Panc1 (cell line): ENCODE results near the gene SF3B1. TPM values are rescaled to one million over a fixed set of nuclear protein-coding genes. Genes with fewer than 3 reads are reported as not detected.

Source experiments
- ATAC-seq: fragments of 200-7000 bp; cut with Tn5 transposase; 2 replicates; pipeline ENCODE4 v1.9.1; 2020; ENCODE audit warnings: mild to moderate bottlenecking, moderate library complexity
- BruUV-seq: library from RNA; stranded (reverse); fragments of 400-500 nt; replicated peaks from 2 replicates; lab custom pipeline; 2021; lab: Mats Ljungman, UMichigan
- CTCF ChIA-PET: fragments of 300-600 bp; sonication (Branson Sonifier 250); formaldehyde crosslinking; loops from one replicate; lab custom pipeline; 2022; ENCODE audit warnings: antibody characterized with exemption; lab: Charles Lee
- POLR2A ChIA-PET: fragments of 300-600 bp; sonication (Branson Sonifier 250); formaldehyde crosslinking; loops from one replicate; lab custom pipeline; 2022; ENCODE audit warnings: antibody characterized with exemption; lab: Charles Lee
- DNase-seq: peaks from one replicate; pipeline ENCODE4 v3.0.0-alpha.2; 2010; ENCODE audit warnings: low read depth, low spot score
- H3K27ac ChIP-seq: 2 replicates; pipeline ENCODE4 v1.5.1; 2011; ENCODE audit warnings: mild to moderate bottlenecking, low read length, inconsistent platforms
- H3K27me3 ChIP-seq: fragments of 200-500 bp; sonication (Bioruptor generic); 2 replicates; pipeline ENCODE4 v1.6.0; 2014; ENCODE audit warnings: low read length, inconsistent platforms; ENCODE audit not compliant: control insufficient read depth, insufficient read depth
- H3K36me3 ChIP-seq: fragments of 200-500 bp; sonication (Bioruptor generic); 2 replicates; pipeline ENCODE4 v1.5.1; 2014; ENCODE audit warnings: inconsistent platforms, mild to moderate bottlenecking, low read length, moderate library complexity; ENCODE audit not compliant: control insufficient read depth, insufficient read depth
- H3K4me1 ChIP-seq: 2 replicates; pipeline ENCODE4 v1.5.1; 2011; ENCODE audit warnings: inconsistent platforms, mild to moderate bottlenecking, low read length, moderate library complexity; ENCODE audit not compliant: control insufficient read depth, insufficient read depth
- H3K4me3 ChIP-seq, 2 experiments: 2 replicates each; pipeline ENCODE4 v1.5.1; 2011 to 2012; ENCODE audit warnings: low read depth in 2 of 2, low read length in 2 of 2, mild to moderate bottlenecking in 2 of 2, inconsistent platforms in 1 of 2, moderate library complexity in 1 of 2
- H3K9me3 ChIP-seq: fragments of 200-500 bp; sonication (Bioruptor generic); 2 replicates; pipeline ENCODE4 v1.5.1; 2014; ENCODE audit warnings: low read depth, mild to moderate bottlenecking, inconsistent platforms, low read length, moderate library complexity; ENCODE audit not compliant: control insufficient read depth, insufficient read depth
- POLR2AphosphoS5 ChIP-seq: IDR thresholded peaks from 2 replicates; pipeline ENCODE4 v1.6.1; 2012; ENCODE audit warnings: mild to moderate bottlenecking, low read depth, low read length, moderate library complexity
- SIN3A ChIP-seq: IDR thresholded peaks from 2 replicates; pipeline ENCODE4 v1.6.1; 2012; ENCODE audit warnings: low read depth, mild to moderate bottlenecking, low read length, moderate library complexity, borderline replicate concordance; ENCODE audit not compliant: insufficient read depth
- TCF7L2 ChIP-seq: IDR thresholded peaks from 2 replicates; pipeline ENCODE4 v1.6.1; 2011; ENCODE audit warnings: mild to moderate bottlenecking, low read depth, low read length, inconsistent platforms
- in situ Hi-C: cut with HindIII; loops from 2 replicates; pipeline ENCODE4 v1.10.0; 2016; ENCODE audit warnings: low sequenced_read_pairs, low pct_unique_long_range_greater_than_20kb
- intact Hi-C: fragments of 100-400 bp; cut with micrococcal nuclease; formaldehyde crosslinking; loops from one replicate; pipeline ENCODE4 v1.10.0; 2022; ENCODE audit not compliant: unreplicated experiment
- total RNA-seq: library from RNA; stranded (reverse); gene quantifications from one replicate; pipeline ENCODE4 v1.2.1, GENCODE V29; 2021; ENCODE audit not compliant: unreplicated experiment
- TF ChIP-seq, protein P1 (sequence below), 2 experiments: IDR thresholded peaks; 2 replicates each; pipeline ENCODE4 v1.6.1; 2011 to 2012; ENCODE audit warnings: low read depth in 2 of 2, control low read depth in 1 of 2, low read length in 1 of 2, mild to moderate bottlenecking in 1 of 2, moderate library complexity in 1 of 2; ENCODE audit not compliant: insufficient read depth in 1 of 2
- TF ChIP-seq, protein P2 (sequence below): fragments of 450-650 bp; IDR thresholded peaks from 2 replicates; pipeline ENCODE4 v1.5.1; 2017; ENCODE audit warnings: mild to moderate bottlenecking

Gene SF3B1
- total RNA-seq, 1 experiment from 2014 or later: 275 TPM

DNA sequence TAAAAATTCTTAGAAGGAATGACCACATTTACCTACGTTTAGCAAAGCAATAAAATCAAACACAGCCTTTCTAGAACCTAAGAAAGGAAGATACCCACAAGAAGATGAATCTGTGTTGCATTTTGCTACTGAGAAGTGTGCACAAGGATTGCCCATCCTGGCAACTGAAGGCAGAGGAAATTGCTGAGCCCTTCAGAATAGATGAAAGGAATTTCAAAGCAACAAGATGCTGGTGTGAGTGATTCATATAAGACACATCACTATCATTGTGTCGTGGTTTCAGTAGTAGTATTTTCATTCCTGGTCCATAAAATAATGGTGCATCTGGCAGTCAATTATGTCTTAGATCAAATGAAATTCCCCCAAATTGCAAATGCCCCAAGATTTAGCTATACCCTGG is 75.9 kb downstream of the SF3B1 start:
- in situ Hi-C loops (no loop called here), intact Hi-C loops (no loop called here)
- no peak overlapping the region for H3K27ac ChIP-seq
- CTCF ChIA-PET: no interaction called here
- TF ChIP-seq POLR2AphosphoS5 (no peak), SIN3A (no peak), TCF7L2 (no peak)
- TF ChIP-seq, protein P1, sequence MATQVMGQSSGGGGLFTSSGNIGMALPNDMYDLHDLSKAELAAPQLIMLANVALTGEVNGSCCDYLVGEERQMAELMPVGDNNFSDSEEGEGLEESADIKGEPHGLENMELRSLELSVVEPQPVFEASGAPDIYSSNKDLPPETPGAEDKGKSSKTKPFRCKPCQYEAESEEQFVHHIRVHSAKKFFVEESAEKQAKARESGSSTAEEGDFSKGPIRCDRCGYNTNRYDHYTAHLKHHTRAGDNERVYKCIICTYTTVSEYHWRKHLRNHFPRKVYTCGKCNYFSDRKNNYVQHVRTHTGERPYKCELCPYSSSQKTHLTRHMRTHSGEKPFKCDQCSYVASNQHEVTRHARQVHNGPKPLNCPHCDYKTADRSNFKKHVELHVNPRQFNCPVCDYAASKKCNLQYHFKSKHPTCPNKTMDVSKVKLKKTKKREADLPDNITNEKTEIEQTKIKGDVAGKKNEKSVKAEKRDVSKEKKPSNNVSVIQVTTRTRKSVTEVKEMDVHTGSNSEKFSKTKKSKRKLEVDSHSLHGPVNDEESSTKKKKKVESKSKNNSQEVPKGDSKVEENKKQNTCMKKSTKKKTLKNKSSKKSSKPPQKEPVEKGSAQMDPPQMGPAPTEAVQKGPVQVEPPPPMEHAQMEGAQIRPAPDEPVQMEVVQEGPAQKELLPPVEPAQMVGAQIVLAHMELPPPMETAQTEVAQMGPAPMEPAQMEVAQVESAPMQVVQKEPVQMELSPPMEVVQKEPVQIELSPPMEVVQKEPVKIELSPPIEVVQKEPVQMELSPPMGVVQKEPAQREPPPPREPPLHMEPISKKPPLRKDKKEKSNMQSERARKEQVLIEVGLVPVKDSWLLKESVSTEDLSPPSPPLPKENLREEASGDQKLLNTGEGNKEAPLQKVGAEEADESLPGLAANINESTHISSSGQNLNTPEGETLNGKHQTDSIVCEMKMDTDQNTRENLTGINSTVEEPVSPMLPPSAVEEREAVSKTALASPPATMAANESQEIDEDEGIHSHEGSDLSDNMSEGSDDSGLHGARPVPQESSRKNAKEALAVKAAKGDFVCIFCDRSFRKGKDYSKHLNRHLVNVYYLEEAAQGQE (IDR thresholded peaks at IDR 0.05; ENCODE audit: insufficient read depth in 1 of 2, low read depth in 2 of 2, low read length in 1 of 2): no peak
- TF ChIP-seq, protein P2, sequence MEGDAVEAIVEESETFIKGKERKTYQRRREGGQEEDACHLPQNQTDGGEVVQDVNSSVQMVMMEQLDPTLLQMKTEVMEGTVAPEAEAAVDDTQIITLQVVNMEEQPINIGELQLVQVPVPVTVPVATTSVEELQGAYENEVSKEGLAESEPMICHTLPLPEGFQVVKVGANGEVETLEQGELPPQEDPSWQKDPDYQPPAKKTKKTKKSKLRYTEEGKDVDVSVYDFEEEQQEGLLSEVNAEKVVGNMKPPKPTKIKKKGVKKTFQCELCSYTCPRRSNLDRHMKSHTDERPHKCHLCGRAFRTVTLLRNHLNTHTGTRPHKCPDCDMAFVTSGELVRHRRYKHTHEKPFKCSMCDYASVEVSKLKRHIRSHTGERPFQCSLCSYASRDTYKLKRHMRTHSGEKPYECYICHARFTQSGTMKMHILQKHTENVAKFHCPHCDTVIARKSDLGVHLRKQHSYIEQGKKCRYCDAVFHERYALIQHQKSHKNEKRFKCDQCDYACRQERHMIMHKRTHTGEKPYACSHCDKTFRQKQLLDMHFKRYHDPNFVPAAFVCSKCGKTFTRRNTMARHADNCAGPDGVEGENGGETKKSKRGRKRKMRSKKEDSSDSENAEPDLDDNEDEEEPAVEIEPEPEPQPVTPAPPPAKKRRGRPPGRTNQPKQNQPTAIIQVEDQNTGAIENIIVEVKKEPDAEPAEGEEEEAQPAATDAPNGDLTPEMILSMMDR: no peak
- POLR2A ChIA-PET: interaction anchor here (0.6 kb wide), 1 partner anchor 256 kb away, joined by 3 read pairs; no protein-coding TSS in a partner anchor
- no peak for DNase-seq
- H3K9me3 ChIP-seq: no peaks in the 10 kb centered on the region
- no peaks in the 10 kb centered on the region for H3K36me3 ChIP-seq
- no peak overlapping the region for H3K4me3 ChIP-seq
- no peaks in the 10 kb centered on the region for H3K4me1 ChIP-seq
- no peaks in the 10 kb centered on the region for H3K27me3 ChIP-seq
- BruUV-seq: no TSS peak
- ATAC-seq: no peak

DNA sequence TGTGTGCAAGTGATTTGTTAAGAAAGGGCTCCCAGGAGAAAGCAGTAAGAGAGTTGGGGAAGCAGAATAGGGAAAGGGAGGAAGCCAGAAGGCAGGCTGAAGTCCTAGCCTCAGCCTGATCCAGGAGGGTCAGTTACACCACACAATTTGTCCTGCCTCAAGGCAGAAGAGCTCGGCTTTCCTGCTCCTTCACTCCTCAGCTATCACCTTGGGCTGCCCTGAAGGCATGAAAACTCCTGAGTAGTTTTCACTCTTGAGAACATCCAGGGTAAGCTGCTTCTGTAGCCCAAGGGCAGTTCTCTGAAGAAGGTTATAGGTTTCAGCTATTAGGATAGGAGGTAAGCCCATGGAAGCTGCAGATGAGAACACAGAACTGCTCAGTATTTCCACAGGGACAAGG is 76.8 kb downstream of the SF3B1 start:
- no peaks in the 10 kb centered on the region for H3K4me1 ChIP-seq
- TF ChIP-seq POLR2AphosphoS5 (no peak), TCF7L2 (no peak), SIN3A (no peak)
- TF ChIP-seq, protein P1 (IDR thresholded peaks at IDR 0.05; ENCODE audit: insufficient read depth in 1 of 2, low read depth in 2 of 2, low read length in 1 of 2): no peak
- TF ChIP-seq, protein P2: no peak
- ChIA-PET POLR2A (interaction anchor here (0.6 to 0.7 kb wide), 2 partner anchors 82 to 118 kb away, joined by 5 to 11 read pairs; no protein-coding TSS in a partner anchor), CTCF (no interaction called here)
- no peaks in the 10 kb centered on the region for H3K36me3 ChIP-seq
- intact Hi-C loops: no loop called here
- in situ Hi-C loops: no loop called here
- H3K4me3 ChIP-seq: no peak overlapping the region
- DNase-seq (no peak), ATAC-seq (no peak)
- no peaks in the 10 kb centered on the region for H3K9me3 ChIP-seq
- H3K27me3 ChIP-seq: no peaks in the 10 kb centered on the region
- BruUV-seq: no TSS peak
- H3K27ac ChIP-seq: no peak overlapping the region
